Measurements from ENCODE around the gene SH3BGRL2. TPM values are rescaled to one million over a fixed set of nuclear protein-coding genes. Genes with fewer than 3 reads are reported as not detected.

SH3BGRL2 gene
- total RNA-seq, 1 experiment from 2014 or later: 4.1 TPM

GRCh38 chr6:79697430-79697829 is 66.3 kb downstream of the SH3BGRL2 start:
- no peak for DNase-seq (ENCODE audit: low spot score)

GRCh38 chr6:79699606-79700005 is 68.5 kb downstream of the SH3BGRL2 start:
- no peak for DNase-seq (ENCODE audit: low spot score)

DNA sequence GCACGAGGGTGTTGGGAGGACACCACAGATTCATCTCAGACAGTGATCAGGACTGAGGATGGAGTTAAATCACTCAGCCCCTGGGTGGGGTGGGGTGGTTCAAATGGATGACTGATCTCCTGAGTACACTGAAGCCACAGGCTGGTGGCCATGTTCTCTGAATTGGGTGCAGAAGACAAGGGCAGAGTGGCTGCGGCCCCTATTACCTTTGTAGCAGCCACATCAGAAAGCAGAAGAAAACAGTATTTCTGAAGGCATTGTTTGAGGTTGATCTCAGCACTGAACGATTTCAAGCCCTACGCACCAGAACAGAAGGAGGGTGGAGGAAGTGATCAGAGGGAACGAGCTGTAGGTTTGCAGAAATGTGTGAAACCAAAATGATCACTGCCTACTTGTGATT is 71.6 kb downstream of the SH3BGRL2 start:
- no peak for DNase-seq (ENCODE audit: low spot score)

DNA sequence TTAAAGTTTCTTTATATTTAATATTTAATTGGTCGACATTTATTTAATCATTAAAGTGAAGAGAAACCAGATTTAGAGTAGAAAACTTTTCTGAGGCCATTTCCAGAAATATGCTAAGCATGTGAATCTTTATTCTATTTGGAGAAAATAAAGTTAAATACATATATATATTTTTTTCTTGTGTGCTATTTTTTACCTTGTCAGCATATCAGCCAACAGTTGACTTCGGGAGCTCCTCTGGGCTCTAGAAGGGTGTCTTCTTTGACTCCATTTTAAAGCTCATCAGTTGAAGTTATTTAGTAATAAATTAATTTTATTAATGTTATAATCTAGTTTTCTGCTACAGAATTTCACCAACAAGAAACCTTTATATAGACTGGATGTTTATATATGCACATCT is 73.1 kb downstream of the SH3BGRL2 start:
- DNase-seq (ENCODE audit: low spot score): no peak

DNA sequence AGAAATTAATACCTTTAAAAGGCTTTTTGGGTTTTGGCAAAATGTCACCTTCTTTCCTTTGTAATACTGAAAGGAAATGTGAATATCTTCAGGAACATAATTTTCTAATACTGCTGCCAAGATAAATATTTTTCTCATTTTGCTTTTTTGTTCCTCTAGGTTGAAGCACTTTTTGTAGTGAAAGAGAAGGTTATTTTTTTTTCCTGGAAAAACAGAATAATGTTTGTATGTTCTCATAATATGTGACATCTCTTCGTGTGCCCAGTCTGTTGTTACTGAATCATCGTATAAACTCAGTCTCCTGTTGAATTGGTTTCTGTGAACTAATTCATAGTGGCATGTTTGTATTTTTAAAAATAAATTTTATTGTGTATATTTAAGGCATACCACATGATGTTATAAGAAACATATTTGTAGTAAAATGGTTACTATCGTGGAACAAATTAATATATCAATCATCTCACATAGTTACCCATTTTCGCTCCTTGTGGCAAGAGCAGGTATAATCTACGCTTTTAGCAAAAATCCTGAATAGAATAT is 74.4 kb downstream of the SH3BGRL2 start:
- no peak for DNase-seq (ENCODE audit: low spot score)

- DNase-seq (ENCODE audit: low spot score): no peak
Measured at GRCh38 chr6:79706527-79706926, 75.4 kb downstream of the SH3BGRL2 start.

DNA sequence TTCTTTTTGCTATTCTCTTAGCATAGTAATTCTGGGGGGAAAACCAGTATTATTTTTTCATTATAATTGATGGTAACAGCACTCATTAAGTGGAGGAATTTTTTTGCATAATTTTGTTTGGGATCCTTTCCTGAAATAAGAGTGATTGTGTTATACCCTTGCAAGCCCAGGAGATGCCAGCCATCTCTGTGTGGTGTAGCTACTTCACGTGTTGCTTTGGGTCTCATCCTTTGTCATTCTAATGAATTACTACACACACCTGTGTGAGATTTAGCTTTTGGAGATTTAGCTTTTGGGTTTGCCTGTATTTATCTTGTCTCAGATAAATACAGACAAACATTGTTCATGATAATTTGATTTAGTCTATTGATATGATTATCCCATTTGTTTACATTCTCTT is 76.5 kb downstream of the SH3BGRL2 start:
- no peak for DNase-seq (ENCODE audit: low spot score)

DNA sequence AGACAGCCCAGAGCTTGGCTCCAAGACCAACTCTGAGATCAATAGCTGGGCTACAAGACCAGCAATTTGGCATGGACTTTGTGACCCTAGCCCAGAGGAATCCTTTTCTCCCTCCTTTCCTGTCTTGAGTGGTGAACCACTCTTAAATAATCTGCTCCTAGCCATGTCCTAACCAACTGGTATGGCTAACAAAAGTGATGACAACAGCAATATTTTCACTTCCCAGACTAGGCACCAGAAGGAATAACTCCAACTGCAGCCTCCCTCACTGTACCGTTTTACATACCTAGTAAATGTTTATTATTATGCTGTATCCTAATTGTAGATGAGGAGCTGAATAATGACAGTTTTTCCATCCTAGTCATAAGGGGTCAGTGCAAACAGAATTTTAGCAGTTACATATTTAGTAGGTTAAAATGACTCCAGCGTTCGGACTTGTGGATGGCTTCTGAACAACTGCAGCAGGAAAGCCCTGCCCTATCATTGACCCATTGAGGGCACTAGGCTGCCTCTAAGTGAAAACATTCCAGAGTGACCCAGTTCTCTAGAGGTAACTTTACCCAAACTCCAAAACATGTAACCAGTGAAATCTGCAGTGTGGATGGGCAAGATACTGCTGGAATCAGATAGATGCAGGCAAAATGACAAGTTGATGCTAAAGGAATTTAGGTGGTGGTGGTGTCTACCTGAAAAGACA is 77.1 kb downstream of the SH3BGRL2 start:
- no peak for DNase-seq (ENCODE audit: low spot score)

GRCh38 chr6:79710127-79710526 is 79.0 kb downstream of the SH3BGRL2 start:
- no peak for DNase-seq (ENCODE audit: low spot score)

- DNase-seq (ENCODE audit: low spot score): no peak
Measured at GRCh38 chr6:79711167-79711566, 80.0 kb downstream of the SH3BGRL2 start.

- no peak for DNase-seq (ENCODE audit: low spot score)
Measured at GRCh38 chr6:79712144-79712543, 81.0 kb downstream of the SH3BGRL2 start.

DNA sequence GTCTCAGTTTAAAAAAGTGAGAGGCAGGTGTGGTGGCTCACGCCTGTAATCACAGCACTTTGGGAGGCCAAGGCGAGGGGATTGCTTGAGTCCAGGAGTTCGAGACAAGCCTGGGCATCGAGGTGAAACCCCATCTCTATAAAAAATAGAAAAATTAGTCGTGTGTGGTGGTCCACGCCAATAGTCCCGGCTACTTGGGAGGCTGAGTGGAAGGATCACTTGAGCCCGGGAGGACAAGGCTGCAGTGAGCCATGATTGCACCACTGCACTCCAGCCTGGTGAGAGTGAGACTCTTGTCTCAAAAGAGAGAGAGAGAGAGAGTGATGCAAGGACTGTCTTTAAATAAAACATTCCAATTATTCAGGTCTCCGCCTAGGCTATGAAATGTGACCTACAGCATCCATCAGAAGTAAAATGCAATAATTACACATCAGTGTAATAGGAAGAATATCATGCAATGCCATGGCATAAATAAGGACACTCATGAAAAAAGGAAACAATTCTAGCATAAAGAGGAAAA is 81.5 kb downstream of the SH3BGRL2 start:
- no peak for DNase-seq (ENCODE audit: low spot score)

- DNase-seq (ENCODE audit: low spot score): peak; percentile 4
Measured at GRCh38 chr6:79713701-79714322, 82.7 kb downstream of the SH3BGRL2 start.

- no peak for DNase-seq (ENCODE audit: low spot score)
Measured at GRCh38 chr6:79717989-79718388, 86.9 kb downstream of the SH3BGRL2 start.

DNA sequence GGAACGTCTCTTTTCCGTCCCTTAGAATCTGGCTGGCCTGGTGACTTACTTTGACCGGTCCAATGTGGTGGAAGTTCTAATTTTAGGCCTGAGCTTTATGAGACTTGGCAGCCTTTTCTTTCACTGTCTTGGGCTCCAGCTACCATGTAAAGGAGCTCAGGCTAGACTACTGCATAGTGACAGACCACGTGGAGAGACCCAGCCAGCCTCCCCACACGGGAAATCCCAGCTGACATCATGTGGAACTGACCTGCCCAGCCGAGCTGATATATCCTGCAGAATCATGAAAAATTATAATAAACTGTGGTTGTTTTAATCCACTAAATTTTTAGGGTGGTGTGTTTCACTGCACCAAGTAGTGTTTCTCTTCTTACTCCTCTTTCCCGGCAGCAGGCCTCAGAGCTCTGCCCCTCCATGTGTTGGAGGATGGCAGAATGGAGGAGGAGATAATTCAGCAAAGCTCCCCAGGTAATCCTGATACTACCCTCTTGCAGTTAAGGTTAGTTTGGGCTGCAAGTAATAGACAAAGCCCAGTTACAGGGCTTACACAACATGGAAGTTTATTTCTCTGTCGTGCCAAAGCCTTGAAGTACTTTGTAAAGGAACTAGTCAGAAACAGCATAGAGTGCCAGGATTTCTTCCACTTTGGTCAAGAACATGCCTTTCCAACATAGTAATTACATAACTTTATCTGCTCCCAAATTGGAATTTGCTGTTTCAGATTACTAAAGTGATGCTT is 87.5 kb downstream of the SH3BGRL2 start:
- no peak for DNase-seq (ENCODE audit: low spot score)

- peak; percentile 11 for DNase-seq (ENCODE audit: low spot score)
Measured at GRCh38 chr6:79719248-79719960, 88.3 kb downstream of the SH3BGRL2 start.

DNA sequence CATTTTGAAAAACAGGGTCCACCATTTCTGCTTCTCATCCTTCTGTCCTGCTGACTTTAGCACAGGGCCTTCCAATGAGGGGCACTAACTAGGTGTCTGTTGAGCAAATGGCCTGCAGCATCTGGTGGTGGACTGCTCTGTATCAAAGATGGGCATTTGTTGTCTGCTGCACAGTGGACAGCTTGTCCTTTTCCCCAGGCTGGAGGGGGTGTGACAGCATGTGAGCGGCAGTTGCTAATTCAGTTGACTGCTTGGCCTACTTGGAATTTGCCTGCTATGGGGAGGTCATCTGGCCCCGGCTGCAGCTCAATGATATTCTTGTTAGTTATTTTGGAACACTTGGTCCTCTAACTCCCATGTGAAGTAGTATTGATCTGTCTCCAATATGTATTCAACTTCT is 93.7 kb downstream of the SH3BGRL2 start:
- no peak for DNase-seq (ENCODE audit: low spot score)

- DNase-seq (ENCODE audit: low spot score): no peak
Measured at GRCh38 chr6:79731471-79731870, 100.3 kb downstream of the SH3BGRL2 start.

DNA sequence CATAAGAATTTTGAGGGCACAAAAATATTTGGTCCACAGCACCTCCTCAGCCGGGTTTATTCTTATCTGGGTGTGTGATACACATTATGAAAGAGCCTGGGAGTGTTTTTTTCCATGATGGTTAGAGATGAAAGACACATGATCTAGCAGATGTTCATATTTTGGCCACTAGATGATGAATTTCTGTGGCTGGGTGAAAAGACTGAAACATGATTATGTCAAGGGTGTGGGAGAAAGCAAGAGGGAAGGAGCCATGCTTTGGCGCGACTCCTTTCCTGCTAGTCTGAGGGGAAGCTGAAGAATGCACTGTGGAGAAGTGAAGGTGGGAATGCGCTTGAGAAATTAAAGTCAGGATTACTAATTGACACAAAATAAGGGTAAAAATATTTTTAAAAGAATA is 102.3 kb downstream of the SH3BGRL2 start:
- no peak for DNase-seq (ENCODE audit: low spot score)

DNA sequence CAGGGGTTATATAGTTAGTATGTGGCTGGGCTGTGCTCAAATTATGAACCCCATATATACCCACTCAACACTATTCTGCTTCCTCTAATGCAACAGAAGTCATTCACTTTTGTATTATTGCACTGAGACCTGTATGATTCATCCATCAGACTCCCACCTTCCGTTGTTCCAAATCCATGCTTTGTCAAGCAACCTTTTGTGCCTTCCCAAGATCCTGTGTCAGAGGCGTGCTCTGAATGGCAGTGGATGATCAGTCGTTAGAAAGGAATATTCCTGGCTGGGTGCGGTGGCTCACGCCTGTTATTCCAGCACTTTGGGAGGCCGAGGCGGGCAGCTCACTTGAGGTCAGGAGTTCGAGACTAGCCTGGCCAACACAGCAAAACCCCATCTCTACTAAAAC is 103.2 kb downstream of the SH3BGRL2 start:
- DNase-seq (ENCODE audit: low spot score): no peak

DNA sequence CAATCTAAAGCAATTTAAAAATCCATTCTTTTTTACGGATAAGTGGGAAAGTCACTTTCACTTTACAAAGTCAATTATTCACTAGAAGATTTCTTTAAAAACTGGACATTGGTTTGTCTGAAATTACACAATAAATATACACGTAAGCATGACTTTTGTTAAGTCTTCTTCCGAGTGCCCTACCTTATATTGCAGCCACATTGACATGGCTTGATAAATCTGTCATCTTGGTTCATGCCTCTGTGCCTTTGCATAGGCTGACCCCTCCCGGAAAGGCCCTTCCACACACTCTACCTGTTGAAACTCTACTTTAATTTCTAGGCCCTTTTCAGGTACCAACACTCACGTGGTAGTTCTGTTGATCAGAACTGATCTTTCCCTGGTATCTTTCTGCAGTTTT is 104.1 kb downstream of the SH3BGRL2 start:
- no peak for DNase-seq (ENCODE audit: low spot score)

DNA sequence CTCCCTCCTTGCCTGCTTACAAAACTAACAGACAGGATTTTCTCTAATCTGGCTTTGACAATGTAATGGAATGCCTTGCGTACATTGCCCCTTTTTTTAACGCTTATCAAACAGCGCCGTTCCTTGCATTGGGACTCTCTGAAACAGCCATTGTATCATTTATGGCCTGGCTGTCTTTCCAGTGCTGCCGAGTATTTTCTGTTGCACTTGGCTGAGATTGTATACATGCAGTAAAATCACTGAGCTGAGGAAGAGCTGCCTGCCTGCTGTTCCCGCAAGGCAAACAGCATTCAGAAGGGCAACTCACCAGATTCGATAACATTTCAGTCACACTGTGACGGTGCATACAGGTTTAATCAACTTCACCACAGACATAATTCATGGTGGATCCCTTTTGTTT is 106.0 kb downstream of the SH3BGRL2 start:
- DNase-seq (ENCODE audit: low spot score): no peak
